HepG2 (cell line): ENCODE data around the gene PKLR. TPM values are rescaled to one million over a fixed set of nuclear protein-coding genes. Genes with fewer than 3 reads are reported as not detected.

Source experiments
- ATAC-seq: fragments of 200-7000 bp; cut with Tn5 transposase; 3 replicates; pipeline ENCODE4 v1.9.1; 2020; ENCODE audit warnings: mild to moderate bottlenecking, moderate library complexity
- BruUV-seq: library from RNA; stranded (reverse); fragments of 400-500 nt; replicated peaks from 2 replicates; lab custom pipeline; 2021; lab: Mats Ljungman, UMichigan
- CTCF ChIA-PET: fragments of 300-600 bp; formaldehyde crosslinking; extraction: SDS; loops from one replicate; lab custom pipeline; 2021; ENCODE audit warnings: low total read pairs, inconsistent platforms, low intra/inter-chr PET ratio; lab: Yijun Ruan, JAX
- POLR2A ChIA-PET: fragments of 350-600 bp; sonication (Branson Sonifier 250); formaldehyde crosslinking; loops from one replicate; lab custom pipeline; 2020; ENCODE audit warnings: antibody characterized with exemption, inconsistent platforms; lab: Yijun Ruan, JAX
- DNase-seq: peaks from one replicate; pipeline ENCODE4 v3.0.0-alpha.2; 2015; ENCODE audit warnings: low spot score
- FAIRE-seq: peaks from 3 replicates; lab custom pipeline; 2011; peaks lifted over from hg19 to GRCh38; lab: Jason Lieb, UNC
- H2AFZ ChIP-seq: one replicate; pipeline ENCODE4 v1.6.1; 2011; ENCODE audit warnings: low read length, inconsistent platforms
- H3K27ac ChIP-seq: fragments of 300-600 bp; 3 replicates; pipeline ENCODE4 v1.8.0; 2011; ENCODE audit warnings: mixed run types, mild to moderate bottlenecking, mixed read lengths, low read length, inconsistent platforms; ENCODE audit not compliant: insufficient read depth; ENCODE audit errors: extremely low read length
- H3K27me3 ChIP-seq, 2 experiments: fragments of 200-600 bp in 1 of 2; 2 replicates in 1 of 2; 3 replicates in 1 of 2; pipeline versions ENCODE4 v1.6.0 to v1.8.0; 2011; ENCODE audit warnings: low read length in 2 of 2, mild to moderate bottlenecking in 2 of 2, moderate library complexity in 2 of 2, inconsistent platforms in 1 of 2; ENCODE audit not compliant: insufficient read depth in 2 of 2, control insufficient read depth in 1 of 2
- H3K36me3 ChIP-seq, 2 experiments: fragments of 200-600 bp in 1 of 2; replicated peaks in 1 of 2; 2 replicates in 1 of 2; 3 replicates in 1 of 2; pipeline versions ENCODE4 v1.5.1 to v1.8.0; 2011; ENCODE audit warnings: low read length in 2 of 2, inconsistent platforms in 1 of 2; ENCODE audit not compliant: insufficient read depth in 2 of 2, control insufficient read depth in 1 of 2
- H3K4me1 ChIP-seq: 2 replicates; pipeline ENCODE4 v1.5.1; 2012; ENCODE audit warnings: low read length, inconsistent platforms; ENCODE audit not compliant: insufficient read depth
- H3K4me2 ChIP-seq: 2 replicates; pipeline ENCODE4 v1.6.0; 2011; ENCODE audit warnings: low read depth, low read length, inconsistent platforms
- H3K4me3 ChIP-seq, 3 experiments: fragments of 200-600 bp in 1 of 3; sonication (generic), shearing (Covaris generic) in 1 of 3; replicated peaks in 1 of 3; 2 replicates each; pipeline ENCODE4 v1.5.1; 2011 to 2016; ENCODE audit warnings: low read length in 3 of 3, inconsistent platforms in 2 of 3, low read depth in 2 of 3, mild to moderate bottlenecking in 2 of 3, control low read depth in 1 of 3, mixed read lengths in 1 of 3; ENCODE audit not compliant: insufficient read depth in 1 of 3
- H3K79me2 ChIP-seq: one replicate; pipeline ENCODE4 v1.6.1; 2011; ENCODE audit warnings: low read length, inconsistent platforms; ENCODE audit not compliant: insufficient read depth
- H3K9ac ChIP-seq: 2 replicates; pipeline ENCODE4 v1.6.0; 2011; ENCODE audit warnings: mild to moderate bottlenecking, low read depth, low read length, inconsistent platforms; ENCODE audit not compliant: insufficient read depth
- H3K9me3 ChIP-seq: 2 replicates; pipeline ENCODE4 v1.5.1; 2012; ENCODE audit warnings: mild to moderate bottlenecking, low read length
- H4K20me1 ChIP-seq: 2 replicates; pipeline ENCODE4 v1.6.0; 2011; ENCODE audit warnings: inconsistent platforms, mild to moderate bottlenecking, low read length, moderate library complexity; ENCODE audit not compliant: insufficient read depth
- AHR ChIP-seq: IDR thresholded peaks from 2 replicates; pipeline ENCODE4 v1.6.1; 2018; ENCODE audit warnings: missing genetic modification reagents, missing compliant biosample characterization
- BCLAF1 ChIP-seq: fragments of 450-650 bp; IDR thresholded peaks from 2 replicates; pipeline ENCODE4 v1.6.1; 2017; ENCODE audit warnings: mild to moderate bottlenecking
- CTCF ChIP-seq: sonication (generic); formaldehyde crosslinking; IDR thresholded peaks from 2 replicates; pipeline ENCODE4 v1.5.0; 2020; ENCODE audit warnings: mild to moderate bottlenecking, missing genetic modification reagents, moderate library complexity
- HOXA9 ChIP-seq: sonication (generic); formaldehyde crosslinking; IDR thresholded peaks from 2 replicates; pipeline ENCODE4 v1.8.1; 2022; ENCODE audit warnings: missing genetic modification reagents, mild to moderate bottlenecking, moderate library complexity, borderline replicate concordance
- KDM3A ChIP-seq: IDR thresholded peaks from 2 replicates; pipeline ENCODE4 v1.6.1; 2018; ENCODE audit warnings: low read depth, missing compliant biosample characterization
- PATZ1 ChIP-seq: sonication (generic); formaldehyde crosslinking; IDR thresholded peaks from 2 replicates; pipeline ENCODE4 v1.4.0; 2020; ENCODE audit warnings: missing genetic modification reagents
- SP2 ChIP-seq: sonication (generic); formaldehyde crosslinking; IDR thresholded peaks from 2 replicates; pipeline ENCODE4 v1.5.1; 2020; ENCODE audit warnings: mild to moderate bottlenecking, missing genetic modification reagents
- ZC3H13 ChIP-seq: sonication (generic); formaldehyde crosslinking; IDR thresholded peaks from 2 replicates; pipeline ENCODE4 v1.8.1; 2023; ENCODE audit warnings: mild to moderate bottlenecking, missing genetic modification reagents, moderate library complexity
- ZNF263 ChIP-seq: sonication (generic); formaldehyde crosslinking; IDR thresholded peaks from 2 replicates; pipeline ENCODE4 v1.4.0; 2020; ENCODE audit warnings: missing genetic modification reagents
- ZNF501 ChIP-seq: sonication (generic); formaldehyde crosslinking; IDR thresholded peaks from 2 replicates; pipeline ENCODE4 v1.5.1; 2020; ENCODE audit warnings: mild to moderate bottlenecking, moderate library complexity, missing genetic modification reagents
- ZNF513 ChIP-seq: sonication (generic); formaldehyde crosslinking; conservative IDR thresholded peaks from 2 replicates; pipeline ENCODE4 v1.5.0; 2020; ENCODE audit warnings: missing genetic modification reagents
- ZNF563 ChIP-seq: sonication (generic); formaldehyde crosslinking; IDR thresholded peaks from 2 replicates; pipeline ENCODE4 v1.8.0; 2022; ENCODE audit warnings: mild to moderate bottlenecking, moderate library complexity, missing genetic modification reagents
- ZNF607 ChIP-seq: sonication (generic); formaldehyde crosslinking; IDR thresholded peaks from 2 replicates; pipeline ENCODE4 v1.5.1; 2020; ENCODE audit warnings: missing genetic modification reagents, mild to moderate bottlenecking, borderline replicate concordance
- ZNF83 ChIP-seq: sonication (generic); formaldehyde crosslinking; IDR thresholded peaks from 2 replicates; pipeline ENCODE4 v1.4.0; 2020; ENCODE audit warnings: missing genetic modification reagents, mild to moderate bottlenecking, borderline replicate concordance
- ZSCAN9 ChIP-seq: IDR thresholded peaks from 2 replicates; pipeline ENCODE4 v1.6.1; 2016; ENCODE audit warnings: borderline replicate concordance
- WGBS: methylation state at CpG from one replicate; pipeline ENCODE4 v1.1.6; 2017; ENCODE audit warnings: low lambda C conversion rate; 5-methylcytosine and 5-hydroxymethylcytosine counted together
- in situ Hi-C: cut with HindIII; loops from 2 replicates; pipeline ENCODE4 v1.10.0; 2017; ENCODE audit warnings: low pct_unique_long_range_greater_than_20kb; ENCODE audit not compliant: extremely low pct_ligation_motif_present
- intact Hi-C: fragments of 100-400 bp; cut with micrococcal nuclease; formaldehyde crosslinking; loops from one replicate; pipeline ENCODE4 v1.10.0; 2022; ENCODE audit not compliant: unreplicated experiment
- polyA plus RNA-seq, 8 experiments: library from polyadenylated mRNA; depleted of rRNA in 3 of 8; stranded (reverse) in 7 of 8; unstranded in 1 of 8; fragments of >200 nt; fragmentation: Illumina TruSeq in 4 of 8; extraction: Trizol in 4 of 8; gene quantifications; 2 replicates each; pipeline versions ENCODE4 v1.2.1 to v1.2.3, GENCODE V29; 2011 to 2016; ENCODE audit warnings: low read depth in 4 of 8, missing spikeins in 1 of 8, mixed read lengths in 1 of 8; ENCODE audit not compliant: insufficient read depth in 1 of 8
- total RNA-seq, 5 experiments: library from RNA; depleted of rRNA; stranded (reverse); fragments of >200 nt; fragmentation: Illumina TruSeq; extraction: Trizol; gene quantifications; 2 replicates each; pipeline ENCODE4 v1.2.3, GENCODE V29; 2016; ENCODE audit warnings: low read depth in 1 of 5

Gene PKLR
- total and polyA plus RNA-seq, 2 of the 13 experiments (the other 11 are each of a cell fraction or from before 2014, with no cell fraction given) = 10.3 to 29.3 TPM

GRCh38 chr1:155309423-155310021 lies 8.3 kb upstream of the PKLR start:
- ChIA-PET CTCF (interaction anchor here (3.0 kb wide), 1 partner anchor 32 kb away, joined by 35 read pairs; the partner anchor contains the start of gene HCN3), POLR2A (interaction anchor here (1.4 kb wide), 1 partner anchor 36 kb away, joined by 3 read pairs; the partner anchor contains the start of gene CLK2)
- no TSS peak for BruUV-seq
- H2AFZ ChIP-seq = no peak overlapping the region
- H4K20me1 ChIP-seq = peaks cover 14% of the 10 kb centered on the region
- H3K4me2 ChIP-seq = peak overlapping the region; percentile 77
- H3K4me3 ChIP-seq = peak overlapping the region; percentile 92 to 95 (median 94)
- no peak for DNase-seq
- in situ Hi-C loops = loop anchor here (10.0 kb wide), 1 partner anchor 55 kb away; the partner anchor contains the start of gene ENTREP3
- peaks cover 5 to 14% of the 10 kb centered on the region in 2 experiments; a peak in 4 of 5 replicates for H3K36me3 ChIP-seq
- H3K27ac ChIP-seq = peak overlapping the region; percentile 83
- peak overlapping the region; percentile 98 for H3K9ac ChIP-seq
- no peaks in the 10 kb centered on the region; a peak in 1 of 5 replicates for H3K27me3 ChIP-seq
- intact Hi-C loops = loop anchor here (10.0 kb wide), 1 partner anchor 105 kb away; the partner anchor contains the start of genes MTX1 and THBS3
- FAIRE-seq = no peak
- no peak for ATAC-seq
- peaks cover 82% of the 10 kb centered on the region for H3K4me1 ChIP-seq
- H3K79me2 ChIP-seq = peaks cover 58% of the 10 kb centered on the region
- H3K9me3 ChIP-seq = no peaks in the 10 kb centered on the region
- WGBS = 3% methylated on average over 3 of the region's 11 CpGs
- 0 out of 2 replicates have a peak, but pooled peaks have one; percentile 67 for TF ChIP-seq ZNF607
- TF ChIP-seq ZNF501 (CRISPR knock-in tag) = no peak
- TF ChIP-seq KDM3A (CRISPR knock-in tag) = no peak
- no peak for TF ChIP-seq ZNF563 (CRISPR knock-in tag)
- no peak for TF ChIP-seq ZNF83 (CRISPR knock-in tag)
- TF ChIP-seq ZNF263 (CRISPR knock-in tag) = 0 out of 2 replicates have a peak, but pooled peaks have one; percentile 12
- 0 out of 2 replicates have a peak, but pooled peaks have one; percentile 34 for TF ChIP-seq SP2 (CRISPR knock-in tag)
- 0 out of 2 replicates have a peak, but pooled peaks have one; percentile 18 for TF ChIP-seq ZC3H13 (CRISPR knock-in tag)
- no peak for TF ChIP-seq AHR (CRISPR knock-in tag)
- no peak for TF ChIP-seq ZSCAN9 (CRISPR knock-in tag)
- TF ChIP-seq BCLAF1 = no peak
- 0 out of 2 replicates have a peak, but pooled peaks have one; percentile 30 for TF ChIP-seq PATZ1
- TF ChIP-seq ZNF513 (CRISPR knock-in tag) = no peak
- peak; percentile 16; the same call in 1 of the 2 replicates for TF ChIP-seq CTCF (CRISPR knock-in tag)
- no peak for TF ChIP-seq HOXA9 (CRISPR knock-in tag)
